ENCODE results near the gene TIFAB. TPM values are rescaled to one million over a fixed set of nuclear protein-coding genes. Genes with fewer than 3 reads are reported as not detected.

Gene TIFAB
- polyA plus RNA-seq, 1 donor = 0.35 TPM

- no peak for DNase-seq
These were observed 29.7 kb downstream of the TIFAB start for GRCh38 chr5:135422419-135422818.

DNA sequence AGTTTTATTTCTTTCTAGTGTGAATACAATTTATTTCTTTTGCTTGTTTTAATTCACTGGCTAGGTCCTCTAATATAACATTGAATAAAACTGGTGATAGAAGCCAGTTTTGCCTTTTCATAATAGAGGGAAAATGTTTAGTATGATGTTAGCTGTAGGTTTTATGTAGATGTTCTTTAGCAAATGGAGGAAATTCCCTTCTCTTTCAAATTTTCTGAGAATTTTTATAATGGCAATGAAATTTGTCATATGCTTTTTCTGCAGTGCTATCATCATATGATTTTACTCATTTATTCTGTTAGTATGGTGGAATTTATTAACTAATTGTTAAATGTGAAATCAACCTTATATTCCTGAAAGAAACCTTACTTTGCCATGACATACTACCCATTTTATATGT, 35.1 kb downstream of the TIFAB start:
- DNase-seq = no peak

GRCh38 chr5:135405082-135405481, 47.1 kb downstream of the TIFAB start:
- DNase-seq = no peak

DNA sequence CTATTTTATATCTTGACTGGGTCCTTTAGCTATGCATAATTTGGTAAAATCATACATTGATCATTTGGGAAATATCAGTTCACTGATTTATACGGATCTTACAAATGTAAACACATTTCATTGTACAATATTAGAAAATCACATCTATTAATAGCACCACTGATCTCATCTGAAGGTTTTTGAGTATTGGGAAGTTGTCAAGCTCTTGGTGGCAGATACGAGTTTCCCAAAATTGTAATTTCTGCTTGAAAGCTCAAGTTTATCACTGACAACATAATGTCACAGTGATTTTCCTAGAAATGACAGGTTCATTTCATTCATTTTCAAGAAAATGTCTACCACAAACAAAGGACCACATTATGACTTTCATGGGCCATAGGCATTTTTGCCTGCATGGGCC, 50.1 kb downstream of the TIFAB start:
- DNase-seq = no peak

DNA sequence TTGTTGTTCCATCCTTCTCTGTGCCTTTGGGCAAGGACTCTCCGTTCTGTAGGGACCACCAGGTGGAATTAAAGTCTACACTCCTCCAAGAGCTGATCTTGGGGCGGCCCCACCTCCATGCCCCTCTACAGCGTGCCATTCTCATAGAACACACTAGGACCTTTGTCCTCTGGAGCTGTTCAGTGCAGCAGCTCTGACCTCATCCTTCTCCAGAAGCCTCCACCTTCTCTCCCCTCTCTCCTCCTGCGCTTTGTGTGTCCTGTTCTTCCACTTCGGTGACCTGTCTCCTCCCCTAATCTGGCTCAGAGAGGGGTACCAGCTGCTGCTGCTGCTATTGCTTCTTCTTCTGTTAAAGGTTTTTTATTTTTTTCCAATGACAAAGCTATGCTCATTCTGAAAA, 51.3 kb downstream of the TIFAB start:
- no peak for DNase-seq

DNA sequence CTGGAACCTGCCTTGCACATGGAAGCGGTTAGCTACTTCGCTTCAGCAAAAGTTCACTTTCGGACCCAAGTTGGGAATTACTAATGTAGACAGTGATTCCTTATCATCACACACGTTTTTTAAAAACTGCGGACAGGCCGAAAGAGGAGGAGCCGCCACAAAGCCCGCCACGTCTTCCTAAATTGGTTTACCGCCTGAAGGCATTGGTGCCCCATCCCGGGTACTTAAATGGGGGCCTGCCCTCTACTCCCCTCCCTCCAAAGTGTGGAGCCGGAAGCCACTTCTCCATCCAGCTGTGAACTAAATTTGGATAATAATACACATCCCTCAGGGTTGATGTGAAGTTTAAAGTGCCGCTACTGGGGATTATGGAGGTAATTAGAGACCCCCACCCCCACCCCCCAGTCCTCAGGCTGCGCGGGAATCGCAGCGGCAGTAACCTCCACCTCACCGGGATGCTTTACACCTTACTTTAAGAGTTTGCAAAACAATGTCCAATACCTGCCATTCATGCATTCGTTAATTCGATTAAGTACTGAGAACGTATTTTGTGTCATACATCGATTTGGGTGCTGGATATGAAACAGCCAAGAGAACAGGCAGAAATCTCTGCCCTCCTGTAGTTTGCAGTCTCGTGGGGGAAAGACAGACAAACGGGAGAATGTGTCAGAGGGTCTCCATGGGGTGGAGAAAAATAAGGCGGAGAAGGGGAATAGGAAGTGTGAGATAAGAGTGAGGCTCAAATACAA, 52.2 kb downstream of the TIFAB start:
- DNase-seq = no peak

GRCh38 chr5:135398855-135399793, 53.0 kb downstream of the TIFAB start, which contains the start of gene MACROH2A1:
MACROH2A1 (minus strand) TSS chr5:135399231; CDS start chr5:135389093, 10,138 bp downstream.
- peak; percentile 91 for DNase-seq

DNA sequence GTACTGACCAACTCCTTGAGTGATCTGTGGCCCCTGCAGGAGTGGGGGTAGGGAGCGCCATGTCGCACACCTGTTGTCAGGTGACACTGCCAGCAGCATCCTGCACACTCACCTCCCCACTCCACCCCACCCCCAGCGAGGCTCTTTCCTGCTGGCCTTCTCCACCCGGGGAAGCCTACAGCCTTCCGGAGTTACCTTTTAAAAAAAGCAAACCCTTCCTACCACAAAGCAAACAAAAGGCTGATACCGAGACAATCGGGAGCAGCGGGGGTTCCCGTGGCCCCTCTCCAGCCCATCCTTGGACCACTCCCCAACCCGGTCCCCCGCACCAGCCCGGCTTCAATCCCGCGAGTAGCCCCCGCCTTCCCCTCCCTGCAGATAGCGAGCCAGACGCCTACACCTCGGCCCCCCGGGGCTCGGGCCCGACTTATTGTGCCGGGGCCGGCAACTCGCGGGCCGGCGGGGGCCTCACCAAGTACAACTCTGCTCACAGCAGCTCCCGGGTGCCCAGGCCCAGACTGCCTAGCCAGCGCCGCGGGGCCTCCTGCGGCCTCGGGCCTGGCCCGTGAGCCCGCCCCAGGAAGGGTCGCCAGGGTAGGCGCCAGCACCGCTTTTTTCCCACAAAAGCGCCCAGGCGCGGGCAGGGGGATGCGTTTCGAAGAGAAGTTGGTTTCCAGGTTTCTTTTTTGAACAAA, 53.8 kb downstream of the TIFAB start:
- no peak for DNase-seq

Other genes starting within 250 kb of the TIFAB start
- gene MACROH2A1, start 53.1 kb downstream of the TIFAB start, polyA plus RNA-seq (ENCODE audit: insufficient read length) = 99.7 TPM
- not detected for gene DCANP1, start 5.0 kb downstream of the TIFAB start, polyA plus RNA-seq (ENCODE audit: insufficient read length)
- not detected for gene NEUROG1, start 83.6 kb upstream of the TIFAB start, polyA plus RNA-seq (ENCODE audit: insufficient read length)
- gene CXCL14, start 126.6 kb upstream of the TIFAB start, polyA plus RNA-seq (ENCODE audit: insufficient read length) = 41.2 TPM

Data from hindlimb muscle (tissue), 1 donor.